ENCODE measurements around the gene PPP1R14B. TPM values are rescaled to one million over a fixed set of nuclear protein-coding genes. Genes with fewer than 3 reads are reported as not detected.

The PPP1R14B gene
- total and polyA plus RNA-seq, 2 of the 13 experiments (the other 11 are each of a cell fraction or from before 2014, with no cell fraction given) = 110 to 148 TPM

- TF ChIP-seq ZNF574 (CRISPR knock-in tag; IDR thresholded peaks at IDR 0.05) (peak; percentile 63; the same call in 1 of the 2 replicates), ETV6 (CRISPR knock-in tag; conservative IDR thresholded peaks at IDR 0.05) (no peak), KAT7 (CRISPR knock-in tag; IDR thresholded peaks at IDR 0.05; ENCODE audit: borderline replicate concordance) (no peak), MTF2 (CRISPR knock-in tag; IDR thresholded peaks at IDR 0.05; ENCODE audit: borderline replicate concordance) (no peak), REPIN1 (CRISPR knock-in tag; IDR thresholded peaks at IDR 0.05; ENCODE audit: borderline replicate concordance, low read depth) (no peak), TEAD2 (CRISPR knock-in tag; IDR thresholded peaks at IDR 0.05) (no peak), RFX5 (IDR thresholded peaks at IDR 0.05; ENCODE audit: low read depth, low read length) (no peak), AGO1 (IDR thresholded peaks at IDR 0.05; ENCODE audit: low read depth, low read length, poor library complexity, severe bottlenecking) (no peak), PCBP1 (IDR thresholded peaks at IDR 0.05; ENCODE audit: borderline replicate concordance, low read depth, low read length) (no peak), ZNF776 (CRISPR knock-in tag; IDR thresholded peaks at IDR 0.05) (no peak), RFX1 (IDR thresholded peaks at IDR 0.05) (no peak), ZNF12 (CRISPR knock-in tag; IDR thresholded peaks at IDR 0.05) (no peak), ZNF235 (CRISPR knock-in tag; IDR thresholded peaks at IDR 0.05; ENCODE audit: borderline replicate concordance) (no peak), ZNF605 (CRISPR knock-in tag; IDR thresholded peaks at IDR 0.05) (no peak), SRSF1 (optimal IDR thresholded peaks at IDR 0.05; ENCODE audit: low read depth, low read length) (peak; percentile 40), MLLT10 (CRISPR knock-in tag; IDR thresholded peaks at IDR 0.05) (no peak)
- TF ChIP-seq, protein P1, sequence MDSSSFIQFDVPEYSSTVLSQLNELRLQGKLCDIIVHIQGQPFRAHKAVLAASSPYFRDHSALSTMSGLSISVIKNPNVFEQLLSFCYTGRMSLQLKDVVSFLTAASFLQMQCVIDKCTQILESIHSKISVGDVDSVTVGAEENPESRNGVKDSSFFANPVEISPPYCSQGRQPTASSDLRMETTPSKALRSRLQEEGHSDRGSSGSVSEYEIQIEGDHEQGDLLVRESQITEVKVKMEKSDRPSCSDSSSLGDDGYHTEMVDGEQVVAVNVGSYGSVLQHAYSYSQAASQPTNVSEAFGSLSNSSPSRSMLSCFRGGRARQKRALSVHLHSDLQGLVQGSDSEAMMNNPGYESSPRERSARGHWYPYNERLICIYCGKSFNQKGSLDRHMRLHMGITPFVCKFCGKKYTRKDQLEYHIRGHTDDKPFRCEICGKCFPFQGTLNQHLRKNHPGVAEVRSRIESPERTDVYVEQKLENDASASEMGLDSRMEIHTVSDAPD (CRISPR knock-in tag; IDR thresholded peaks at IDR 0.05) = peak; percentile 36; the same call in 1 of the 2 replicates
- TF ChIP-seq, protein P2, sequence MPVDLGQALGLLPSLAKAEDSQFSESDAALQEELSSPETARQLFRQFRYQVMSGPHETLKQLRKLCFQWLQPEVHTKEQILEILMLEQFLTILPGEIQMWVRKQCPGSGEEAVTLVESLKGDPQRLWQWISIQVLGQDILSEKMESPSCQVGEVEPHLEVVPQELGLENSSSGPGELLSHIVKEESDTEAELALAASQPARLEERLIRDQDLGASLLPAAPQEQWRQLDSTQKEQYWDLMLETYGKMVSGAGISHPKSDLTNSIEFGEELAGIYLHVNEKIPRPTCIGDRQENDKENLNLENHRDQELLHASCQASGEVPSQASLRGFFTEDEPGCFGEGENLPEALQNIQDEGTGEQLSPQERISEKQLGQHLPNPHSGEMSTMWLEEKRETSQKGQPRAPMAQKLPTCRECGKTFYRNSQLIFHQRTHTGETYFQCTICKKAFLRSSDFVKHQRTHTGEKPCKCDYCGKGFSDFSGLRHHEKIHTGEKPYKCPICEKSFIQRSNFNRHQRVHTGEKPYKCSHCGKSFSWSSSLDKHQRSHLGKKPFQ (CRISPR knock-in tag; IDR thresholded peaks at IDR 0.05; ENCODE audit: insufficient replicate concordance) = no peak
- TF ChIP-seq, protein P3, sequence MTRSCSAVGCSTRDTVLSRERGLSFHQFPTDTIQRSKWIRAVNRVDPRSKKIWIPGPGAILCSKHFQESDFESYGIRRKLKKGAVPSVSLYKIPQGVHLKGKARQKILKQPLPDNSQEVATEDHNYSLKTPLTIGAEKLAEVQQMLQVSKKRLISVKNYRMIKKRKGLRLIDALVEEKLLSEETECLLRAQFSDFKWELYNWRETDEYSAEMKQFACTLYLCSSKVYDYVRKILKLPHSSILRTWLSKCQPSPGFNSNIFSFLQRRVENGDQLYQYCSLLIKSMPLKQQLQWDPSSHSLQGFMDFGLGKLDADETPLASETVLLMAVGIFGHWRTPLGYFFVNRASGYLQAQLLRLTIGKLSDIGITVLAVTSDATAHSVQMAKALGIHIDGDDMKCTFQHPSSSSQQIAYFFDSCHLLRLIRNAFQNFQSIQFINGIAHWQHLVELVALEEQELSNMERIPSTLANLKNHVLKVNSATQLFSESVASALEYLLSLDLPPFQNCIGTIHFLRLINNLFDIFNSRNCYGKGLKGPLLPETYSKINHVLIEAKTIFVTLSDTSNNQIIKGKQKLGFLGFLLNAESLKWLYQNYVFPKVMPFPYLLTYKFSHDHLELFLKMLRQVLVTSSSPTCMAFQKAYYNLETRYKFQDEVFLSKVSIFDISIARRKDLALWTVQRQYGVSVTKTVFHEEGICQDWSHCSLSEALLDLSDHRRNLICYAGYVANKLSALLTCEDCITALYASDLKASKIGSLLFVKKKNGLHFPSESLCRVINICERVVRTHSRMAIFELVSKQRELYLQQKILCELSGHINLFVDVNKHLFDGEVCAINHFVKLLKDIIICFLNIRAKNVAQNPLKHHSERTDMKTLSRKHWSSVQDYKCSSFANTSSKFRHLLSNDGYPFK (CRISPR knock-in tag; IDR thresholded peaks at IDR 0.05; ENCODE audit: borderline replicate concordance) = no peak
- TF ChIP-seq, protein P4, sequence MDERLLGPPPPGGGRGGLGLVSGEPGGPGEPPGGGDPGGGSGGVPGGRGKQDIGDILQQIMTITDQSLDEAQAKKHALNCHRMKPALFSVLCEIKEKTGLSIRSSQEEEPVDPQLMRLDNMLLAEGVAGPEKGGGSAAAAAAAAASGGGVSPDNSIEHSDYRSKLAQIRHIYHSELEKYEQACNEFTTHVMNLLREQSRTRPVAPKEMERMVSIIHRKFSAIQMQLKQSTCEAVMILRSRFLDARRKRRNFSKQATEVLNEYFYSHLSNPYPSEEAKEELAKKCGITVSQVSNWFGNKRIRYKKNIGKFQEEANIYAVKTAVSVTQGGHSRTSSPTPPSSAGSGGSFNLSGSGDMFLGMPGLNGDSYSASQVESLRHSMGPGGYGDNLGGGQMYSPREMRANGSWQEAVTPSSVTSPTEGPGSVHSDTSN (CRISPR knock-in tag; IDR thresholded peaks at IDR 0.05) = no peak
These were observed 11.9 kb downstream of the PPP1R14B start (continued) for GRCh38 chr11:64234647-64235379.

Data from HepG2 (cell line).